Ovary (tissue), 3 donors: ENCODE data around the gene EIF2B2.

Source experiments
- EP300 ChIP-seq: sonication (generic); formaldehyde crosslinking; IDR thresholded peaks from one replicate; pipeline ENCODE4 v1.6.1; 2017; ENCODE audit warnings: antibody characterized with exemption
- POLR2A ChIP-seq: fragments of 450-650 bp; IDR thresholded peaks from one replicate; pipeline ENCODE4 v1.6.1; 2017; ENCODE audit warnings: antibody characterized with exemption, mild to moderate bottlenecking, moderate library complexity
- TF ChIP-seq, protein P1 (sequence below), 3 donors: fragments of 450-650 bp in 2 of 3; fragments of 200-600 bp in 1 of 3; IDR thresholded peaks; one replicate each; pipeline versions ENCODE4 v1.5.1 to v1.8.0; 2016 to 2022; ENCODE audit warnings: antibody characterized with exemption in 3 of 3, mild to moderate bottlenecking in 1 of 3
- donor health status: DM: no; HTN: no; CAD: no.

DNA sequence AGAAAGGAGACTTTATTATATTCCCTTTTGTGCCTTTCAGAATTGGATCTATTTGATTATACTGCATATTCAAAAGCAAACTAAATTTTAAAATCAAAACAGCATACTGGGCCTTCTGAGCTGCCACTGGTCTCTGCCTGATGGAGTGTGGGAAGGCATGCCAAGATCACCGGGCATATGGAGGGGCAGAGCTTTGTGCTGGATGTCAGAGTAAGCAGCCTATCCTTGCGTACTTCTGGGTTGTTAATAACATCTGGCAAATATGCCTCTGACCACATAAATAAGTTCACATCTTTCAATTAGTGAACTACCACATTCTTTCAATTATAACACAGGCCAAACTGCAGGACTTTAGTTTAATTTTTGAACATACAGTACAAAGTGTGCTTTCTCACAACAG is 30.2 kb downstream of the EIF2B2 start:
- TF ChIP-seq, protein P1, sequence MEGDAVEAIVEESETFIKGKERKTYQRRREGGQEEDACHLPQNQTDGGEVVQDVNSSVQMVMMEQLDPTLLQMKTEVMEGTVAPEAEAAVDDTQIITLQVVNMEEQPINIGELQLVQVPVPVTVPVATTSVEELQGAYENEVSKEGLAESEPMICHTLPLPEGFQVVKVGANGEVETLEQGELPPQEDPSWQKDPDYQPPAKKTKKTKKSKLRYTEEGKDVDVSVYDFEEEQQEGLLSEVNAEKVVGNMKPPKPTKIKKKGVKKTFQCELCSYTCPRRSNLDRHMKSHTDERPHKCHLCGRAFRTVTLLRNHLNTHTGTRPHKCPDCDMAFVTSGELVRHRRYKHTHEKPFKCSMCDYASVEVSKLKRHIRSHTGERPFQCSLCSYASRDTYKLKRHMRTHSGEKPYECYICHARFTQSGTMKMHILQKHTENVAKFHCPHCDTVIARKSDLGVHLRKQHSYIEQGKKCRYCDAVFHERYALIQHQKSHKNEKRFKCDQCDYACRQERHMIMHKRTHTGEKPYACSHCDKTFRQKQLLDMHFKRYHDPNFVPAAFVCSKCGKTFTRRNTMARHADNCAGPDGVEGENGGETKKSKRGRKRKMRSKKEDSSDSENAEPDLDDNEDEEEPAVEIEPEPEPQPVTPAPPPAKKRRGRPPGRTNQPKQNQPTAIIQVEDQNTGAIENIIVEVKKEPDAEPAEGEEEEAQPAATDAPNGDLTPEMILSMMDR (IDR thresholded peaks at IDR 0.05), result no peak
- TF ChIP-seq POLR2A (no peak), EP300 (no peak)
